Gastrocnemius medialis (tissue), 4 donors: ENCODE measurements around the gene TPSG1.

Experiments
- CTCF ChIP-seq, 5 experiments: fragments of 450-650 bp in 3 of 5; fragments of 200-600 bp in 2 of 5; sonication (generic) in 2 of 5; IDR thresholded peaks in 4 of 5; conservative IDR thresholded peaks in 1 of 5; 1 replicate in 4 of 5; 2 replicates in 1 of 5; pipeline ENCODE4 v1.5.1; 2016 to 2019; ENCODE audit warnings: antibody characterized with exemption in 5 of 5, mild to moderate bottlenecking in 3 of 5, moderate library complexity in 3 of 5
- POLR2A ChIP-seq, 2 donors: fragments of 450-650 bp; IDR thresholded peaks; one replicate each; pipeline ENCODE4 v1.6.1; 2017; ENCODE audit warnings: antibody characterized with exemption in 2 of 2, mild to moderate bottlenecking in 2 of 2, moderate library complexity in 2 of 2

DNA sequence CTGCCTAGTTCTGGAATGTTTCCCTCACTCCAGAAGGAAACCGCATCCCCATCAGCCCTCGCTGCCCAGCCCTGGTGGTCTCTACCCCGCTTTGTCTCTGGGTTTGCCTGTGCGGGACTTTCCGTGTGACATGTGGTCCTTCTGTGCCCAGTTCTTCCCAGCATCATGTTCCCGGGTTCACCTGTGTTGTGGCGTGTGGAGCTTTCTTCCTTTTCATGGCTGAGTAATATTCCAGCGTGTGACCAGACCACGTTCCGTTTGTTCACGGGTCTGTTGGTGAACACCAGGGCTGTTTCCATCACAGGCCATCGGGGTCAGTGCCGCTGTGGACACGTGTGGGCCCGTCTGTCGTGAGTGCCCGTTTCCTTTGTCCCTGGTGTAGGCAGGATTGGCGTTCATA lies 40.1 kb downstream of the TPSG1 start:
- TF ChIP-seq POLR2A (IDR thresholded peaks at IDR 0.05) (no peak), CTCF (IDR thresholded peaks at IDR 0.05 in 4 of 5, conservative IDR thresholded peaks at IDR 0.05 in 1 of 5) (no peak)
